GM12878 (cell line): ENCODE results near the gene DDX10. TPM values are rescaled to one million over a fixed set of nuclear protein-coding genes. Genes with fewer than 3 reads are reported as not detected.

Experiments used
- ATAC-seq: fragments of 200-7000 bp; cut with Tn5 transposase; 3 replicates; pipeline ENCODE4 v1.9.1; 2020; ENCODE audit warnings: mild to moderate bottlenecking, moderate library complexity
- BruUV-seq: library from RNA; stranded (reverse); fragments of 400-500 nt; replicated peaks from 2 replicates; lab custom pipeline; 2021; lab: Mats Ljungman, UMichigan
- CTCF ChIA-PET: fragments of 300-600 bp; sonication (Branson Sonifier 250); formaldehyde crosslinking; extraction: SDS; loops from one replicate; lab custom pipeline; 2021; ENCODE audit warnings: inconsistent platforms; lab: Yijun Ruan, JAX
- POLR2A ChIA-PET: fragments of 350-600 bp; formaldehyde crosslinking; extraction: SDS; loops from one replicate; lab custom pipeline; 2021; ENCODE audit warnings: inconsistent platforms; lab: Charles Lee
- RAD21 ChIA-PET: fragments of 300-600 bp; sonication (Branson Sonifier 250); formaldehyde crosslinking; loops from one replicate; lab custom pipeline; 2023; ENCODE audit warnings: antibody characterized with exemption; ENCODE audit not compliant: unreplicated experiment; lab: Charles Lee
- SMC1A ChIA-PET: fragments of 300-600 bp; sonication (Branson Sonifier 250); formaldehyde crosslinking; loops from one replicate; lab custom pipeline; 2023; ENCODE audit not compliant: unreplicated experiment, uncharacterized antibody; lab: Charles Lee
- DNase-seq: peaks from one replicate; pipeline ENCODE4 v3.0.0-alpha.2; 2011; ENCODE audit warnings: low read depth, low spot score
- FAIRE-seq: peaks from 3 replicates; lab custom pipeline; 2011; peaks lifted over from hg19 to GRCh38; lab: Jason Lieb, UNC
- H2AFZ ChIP-seq: 2 replicates; pipeline ENCODE4 v1.6.0; 2011; ENCODE audit warnings: low read depth, low read length, control low read depth; ENCODE audit not compliant: control insufficient read depth
- H3K27ac ChIP-seq: 2 replicates; pipeline ENCODE4 v1.5.1; 2011; ENCODE audit warnings: control low read depth; ENCODE audit not compliant: control insufficient read depth, insufficient read depth
- H3K27me3 ChIP-seq, 2 experiments: replicated peaks in 1 of 2; 2 replicates each; pipeline versions ENCODE4 v1.6.0 to v1.6.1; 2011; ENCODE audit warnings: low read length in 1 of 2; ENCODE audit not compliant: control insufficient read depth in 2 of 2, insufficient read depth in 2 of 2
- H3K36me3 ChIP-seq, 2 experiments: 2 replicates each; pipeline ENCODE4 v1.5.1; 2011; ENCODE audit warnings: low read length in 1 of 2; ENCODE audit not compliant: control insufficient read depth in 2 of 2, insufficient read depth in 2 of 2
- H3K4me1 ChIP-seq: 2 replicates; pipeline ENCODE4 v1.6.1; 2011; ENCODE audit warnings: mild to moderate bottlenecking, low read length, moderate library complexity, mixed read lengths; ENCODE audit not compliant: control insufficient read depth, insufficient read depth
- H3K4me2 ChIP-seq: 2 replicates; pipeline ENCODE4 v1.6.0; 2011; ENCODE audit warnings: control low read depth; ENCODE audit not compliant: control insufficient read depth, insufficient read depth
- H3K4me3 ChIP-seq: fragments of 200-600 bp; sonication (generic); 2 replicates; pipeline ENCODE4 v1.5.1; 2016
- H3K79me2 ChIP-seq: 2 replicates; pipeline ENCODE4 v1.6.0; 2011; ENCODE audit warnings: low read length; ENCODE audit not compliant: control insufficient read depth, insufficient read depth
- H3K9ac ChIP-seq: 2 replicates; pipeline ENCODE4 v1.8.0; 2011; ENCODE audit warnings: low read length, control low read depth, mixed read lengths; ENCODE audit not compliant: control insufficient read depth, insufficient read depth
- H3K9me3 ChIP-seq: replicated peaks from 3 replicates; pipeline ENCODE4 v1.5.1; 2011; ENCODE audit warnings: mild to moderate bottlenecking, low read length; ENCODE audit not compliant: control insufficient read depth, insufficient read depth
- H4K20me1 ChIP-seq: 2 replicates; pipeline ENCODE4 v1.6.0; 2011; ENCODE audit not compliant: control insufficient read depth, insufficient read depth
- CREB1 ChIP-seq: IDR thresholded peaks from 2 replicates; pipeline ENCODE4 v1.6.1; 2012; ENCODE audit warnings: low read depth, mild to moderate bottlenecking, inconsistent platforms
- EGR1 ChIP-seq, 2 experiments: IDR thresholded peaks; 1 replicate in 1 of 2; 2 replicates in 1 of 2; pipeline ENCODE4 v1.6.1; 2011 to 2012; ENCODE audit warnings: low read depth in 2 of 2, low read length in 2 of 2, borderline replicate concordance in 1 of 2, mild to moderate bottlenecking in 1 of 2, moderate library complexity in 1 of 2
- ETV6 ChIP-seq, 2 experiments: fragments of 450-650 bp in 1 of 2; IDR thresholded peaks in 1 of 2; conservative IDR thresholded peaks in 1 of 2; 2 replicates each; pipeline ENCODE4 v1.6.1; 2014; ENCODE audit warnings: antibody characterized with exemption in 1 of 2, borderline replicate concordance in 1 of 2, low read depth in 1 of 2, mild to moderate bottlenecking in 1 of 2, moderate library complexity in 1 of 2
- KDM1A ChIP-seq: fragments of 200-600 bp; sonication (generic); IDR thresholded peaks from 2 replicates; pipeline ENCODE4 v1.6.1; 2016; ENCODE audit warnings: borderline replicate concordance
- NFYA ChIP-seq: IDR thresholded peaks from 2 replicates; pipeline ENCODE4 v1.6.1; 2011; ENCODE audit warnings: low read depth, mild to moderate bottlenecking, low read length, improper control_type of control experiment, borderline replicate concordance
- NR2C1 ChIP-seq: fragments of 450-650 bp; IDR thresholded peaks from 2 replicates; pipeline ENCODE4 v1.6.1; 2017; ENCODE audit warnings: antibody characterized with exemption, mild to moderate bottlenecking, moderate library complexity
- PAX8 ChIP-seq: fragments of 450-650 bp; IDR thresholded peaks from 2 replicates; pipeline ENCODE4 v1.6.1; 2017; ENCODE audit warnings: mild to moderate bottlenecking, moderate library complexity
- RUNX3 ChIP-seq: IDR thresholded peaks from 2 replicates; pipeline ENCODE4 v1.6.1; 2012; ENCODE audit warnings: low read length, inconsistent platforms
- SPI1 ChIP-seq: IDR thresholded peaks from 2 replicates; pipeline ENCODE4 v1.6.1; 2011; ENCODE audit warnings: low read depth, mild to moderate bottlenecking, low read length, moderate library complexity, borderline replicate concordance; ENCODE audit not compliant: insufficient read depth
- SREBF1 ChIP-seq: IDR thresholded peaks from 2 replicates; pipeline ENCODE4 v1.6.1; 2012; ENCODE audit warnings: mild to moderate bottlenecking, low read length
- STAT3 ChIP-seq: IDR thresholded peaks from 2 replicates; pipeline ENCODE4 v1.6.1; 2011; ENCODE audit warnings: low read depth, low read length, improper control_type of control experiment
- SUPT20H ChIP-seq: IDR thresholded peaks from 2 replicates; pipeline ENCODE4 v1.6.1; 2011; ENCODE audit warnings: low read depth, mild to moderate bottlenecking, low read length, moderate library complexity, borderline replicate concordance; ENCODE audit not compliant: control insufficient read depth
- ZNF207 ChIP-seq: fragments of 450-650 bp; IDR thresholded peaks from 2 replicates; pipeline ENCODE4 v1.6.1; 2014; ENCODE audit warnings: antibody characterized with exemption, mild to moderate bottlenecking, borderline replicate concordance
- WGBS: methylation state at CpG from one replicate; pipeline ENCODE4 v1.1.6; 2016; ENCODE audit warnings: low lambda C conversion rate; ENCODE audit not compliant: insufficient replicate concordance, insufficient coverage; ENCODE audit errors: missing lambda C conversion rate; 5-methylcytosine and 5-hydroxymethylcytosine counted together
- in situ Hi-C: fragments of 300-500 bp; cut with MboI; formaldehyde crosslinking; loops from 9 replicates; pipeline ENCODE4 v1.14.3; 2018; ENCODE audit warnings: mixed read lengths
- intact Hi-C: fragments of 100-400 bp; cut with micrococcal nuclease; formaldehyde crosslinking; loops from one replicate; pipeline ENCODE4 v1.14.2; 2022; ENCODE audit not compliant: unreplicated experiment
- polyA plus RNA-seq, 11 experiments: library from polyadenylated mRNA; depleted of rRNA in 4 of 11; unstranded in 6 of 11; stranded (reverse) in 5 of 11; fragments of >200 nt; fragmentation: Nextera tagmentation in 4 of 11; fragmentation: Illumina TruSeq in 1 of 11; extraction: Ambion mirVana in 4 of 11; extraction: Trizol in 1 of 11; gene quantifications; 1 replicate in 1 of 11; 2 replicates in 10 of 11; pipeline versions ENCODE4 v1.2.1 to v1.2.3, GENCODE V29; 2011 to 2016; ENCODE audit warnings: inconsistent platforms in 2 of 11, missing spikeins in 2 of 11, low read depth in 1 of 11
- total RNA-seq, 4 experiments: library from RNA; depleted of rRNA in 3 of 4; stranded (reverse); fragments of >200 nt in 3 of 4; fragmentation: Illumina TruSeq in 1 of 4; extraction: Trizol in 1 of 4; gene quantifications; 2 replicates each; pipeline versions ENCODE4 v1.2.1 to v1.2.3, GENCODE V29; 2013 to 2021
- TF ChIP-seq, protein P1 (sequence below), 3 experiments: IDR thresholded peaks in 2 of 3; conservative IDR thresholded peaks in 1 of 3; 2 replicates each; pipeline ENCODE4 v1.5.1; 2011; ENCODE audit warnings: low read depth in 3 of 3, low read length in 3 of 3, mild to moderate bottlenecking in 3 of 3, control low read depth in 2 of 3, moderate library complexity in 2 of 3, inconsistent platforms in 1 of 3, mixed read lengths in 1 of 3; ENCODE audit not compliant: control insufficient read depth in 2 of 3, insufficient read depth in 1 of 3; ENCODE audit errors: extremely low read depth in 1 of 3
- TF ChIP-seq, protein P2 (sequence below): fragments of 450-650 bp; IDR thresholded peaks from 2 replicates; pipeline ENCODE4 v1.6.1; 2017; ENCODE audit warnings: mild to moderate bottlenecking, low read depth, inconsistent platforms; ENCODE audit not compliant: poor library complexity, severe bottlenecking

DDX10 gene
- total and polyA plus RNA-seq, 10 of the 15 experiments (the other 5 are each of a cell fraction or from before 2014, with no cell fraction given) = 20.9 to 51.5 (median 31.9) TPM

DNA sequence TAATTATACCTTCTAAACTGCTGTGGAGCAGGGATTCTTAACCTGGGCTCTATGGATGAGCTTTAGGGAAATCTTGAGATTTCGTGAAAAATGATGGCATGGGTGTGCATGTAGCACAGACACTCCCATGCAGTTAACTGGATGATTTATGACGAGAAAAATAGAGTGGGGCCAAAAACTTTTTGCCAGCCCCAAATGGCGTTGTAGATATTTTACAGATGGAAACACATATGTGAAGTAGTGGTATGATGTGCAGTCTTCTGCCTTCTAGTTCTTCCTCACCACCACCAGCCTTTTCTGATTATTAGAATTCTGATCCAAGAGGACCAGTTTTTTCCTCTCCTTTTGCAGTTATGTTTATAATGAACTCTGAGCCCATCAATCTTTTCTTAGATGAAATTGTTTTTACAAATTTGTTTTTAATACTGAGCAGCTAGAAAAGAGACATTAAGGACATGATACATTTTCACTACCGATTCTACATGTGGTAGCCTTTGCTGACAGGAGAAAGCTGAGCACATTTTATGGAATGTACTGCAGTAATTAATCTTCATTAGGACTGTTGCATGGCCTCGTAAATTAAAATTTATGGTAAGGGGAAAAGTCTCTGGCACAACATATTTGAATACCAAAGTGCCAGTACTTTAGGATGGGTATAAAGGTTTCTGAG is 261.4 kb downstream of the DDX10 start (continued):
- TF ChIP-seq NR2C1 (no peak), SPI1 (no peak), KDM1A (no peak), SREBF1 (no peak)

DNA sequence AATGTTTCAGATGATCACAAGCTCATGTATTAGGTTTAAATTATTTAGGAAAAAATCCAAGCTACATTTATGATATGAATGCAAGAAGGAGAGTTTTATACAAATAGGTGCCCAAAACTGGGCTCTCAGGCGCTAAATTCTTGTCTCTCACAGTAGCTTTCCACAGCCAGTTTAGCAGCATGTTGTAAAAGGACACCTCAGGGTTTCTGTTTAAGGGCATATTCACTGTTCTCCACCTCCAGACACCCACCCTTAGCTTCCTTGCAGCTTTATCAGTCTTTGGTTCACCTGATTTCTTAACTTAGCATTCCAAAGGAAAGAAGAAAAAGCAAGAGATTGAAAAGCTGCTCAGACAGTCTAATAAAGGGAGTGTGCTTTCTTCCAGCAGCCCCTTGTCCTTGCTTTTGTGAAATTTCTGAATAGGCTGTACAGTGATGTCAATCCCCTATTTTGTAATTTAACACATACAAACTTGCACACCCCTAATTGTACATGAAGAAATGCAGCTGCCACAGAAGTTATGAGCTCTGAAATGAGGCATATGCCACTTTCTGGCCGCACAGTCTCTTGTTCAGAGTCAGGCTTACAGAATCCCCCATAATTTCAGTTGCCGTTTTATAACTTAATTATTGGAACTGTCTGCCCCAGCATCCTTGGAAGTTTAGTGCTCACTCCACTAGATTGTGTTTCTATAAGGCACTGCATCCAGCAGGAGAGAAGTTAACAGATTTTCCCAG is 262.1 kb downstream of the DDX10 start:
- no peak overlapping the region for H3K9ac ChIP-seq
- TF ChIP-seq NFYA (no peak), ZNF207 (no peak), STAT3 (no peak), ETV6 (conservative IDR thresholded peaks at IDR 0.05 in 1 of 2, IDR thresholded peaks at IDR 0.05 in 1 of 2; ENCODE audit: borderline replicate concordance in 1 of 2, low read depth in 1 of 2) (no peak), CREB1 (no peak), PAX8 (no peak), RUNX3 (no peak), SUPT20H (no peak), EGR1 (IDR thresholded peaks at IDR 0.05; ENCODE audit: borderline replicate concordance in 1 of 2, low read depth in 2 of 2, low read length in 2 of 2) (no peak)
- TF ChIP-seq, protein P1, sequence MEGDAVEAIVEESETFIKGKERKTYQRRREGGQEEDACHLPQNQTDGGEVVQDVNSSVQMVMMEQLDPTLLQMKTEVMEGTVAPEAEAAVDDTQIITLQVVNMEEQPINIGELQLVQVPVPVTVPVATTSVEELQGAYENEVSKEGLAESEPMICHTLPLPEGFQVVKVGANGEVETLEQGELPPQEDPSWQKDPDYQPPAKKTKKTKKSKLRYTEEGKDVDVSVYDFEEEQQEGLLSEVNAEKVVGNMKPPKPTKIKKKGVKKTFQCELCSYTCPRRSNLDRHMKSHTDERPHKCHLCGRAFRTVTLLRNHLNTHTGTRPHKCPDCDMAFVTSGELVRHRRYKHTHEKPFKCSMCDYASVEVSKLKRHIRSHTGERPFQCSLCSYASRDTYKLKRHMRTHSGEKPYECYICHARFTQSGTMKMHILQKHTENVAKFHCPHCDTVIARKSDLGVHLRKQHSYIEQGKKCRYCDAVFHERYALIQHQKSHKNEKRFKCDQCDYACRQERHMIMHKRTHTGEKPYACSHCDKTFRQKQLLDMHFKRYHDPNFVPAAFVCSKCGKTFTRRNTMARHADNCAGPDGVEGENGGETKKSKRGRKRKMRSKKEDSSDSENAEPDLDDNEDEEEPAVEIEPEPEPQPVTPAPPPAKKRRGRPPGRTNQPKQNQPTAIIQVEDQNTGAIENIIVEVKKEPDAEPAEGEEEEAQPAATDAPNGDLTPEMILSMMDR (IDR thresholded peaks at IDR 0.05 in 2 of 3, conservative IDR thresholded peaks at IDR 0.05 in 1 of 3; ENCODE audit: control insufficient read depth in 2 of 3, extremely low read depth in 1 of 3, insufficient read depth in 1 of 3, low read depth in 3 of 3, low read length in 3 of 3) = no peak
- TF ChIP-seq, protein P2, sequence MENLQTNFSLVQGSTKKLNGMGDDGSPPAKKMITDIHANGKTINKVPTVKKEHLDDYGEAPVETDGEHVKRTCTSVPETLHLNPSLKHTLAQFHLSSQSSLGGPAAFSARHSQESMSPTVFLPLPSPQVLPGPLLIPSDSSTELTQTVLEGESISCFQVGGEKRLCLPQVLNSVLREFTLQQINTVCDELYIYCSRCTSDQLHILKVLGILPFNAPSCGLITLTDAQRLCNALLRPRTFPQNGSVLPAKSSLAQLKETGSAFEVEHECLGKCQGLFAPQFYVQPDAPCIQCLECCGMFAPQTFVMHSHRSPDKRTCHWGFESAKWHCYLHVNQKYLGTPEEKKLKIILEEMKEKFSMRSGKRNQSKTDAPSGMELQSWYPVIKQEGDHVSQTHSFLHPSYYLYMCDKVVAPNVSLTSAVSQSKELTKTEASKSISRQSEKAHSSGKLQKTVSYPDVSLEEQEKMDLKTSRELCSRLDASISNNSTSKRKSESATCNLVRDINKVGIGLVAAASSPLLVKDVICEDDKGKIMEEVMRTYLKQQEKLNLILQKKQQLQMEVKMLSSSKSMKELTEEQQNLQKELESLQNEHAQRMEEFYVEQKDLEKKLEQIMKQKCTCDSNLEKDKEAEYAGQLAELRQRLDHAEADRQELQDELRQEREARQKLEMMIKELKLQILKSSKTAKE = no peak

More for the DNA sequence above, 262.1 kb downstream of the DDX10 start:
- CTCF ChIA-PET = interaction anchor here (0.5 to 1.9 kb wide), 4 partner anchors 9 to 1006 kb away, joined by 3 to 6 read pairs (median 4); no protein-coding TSS in a partner anchor
- RAD21 ChIA-PET = no interaction called here
- no peaks in the 10 kb centered on the region for H4K20me1 ChIP-seq
- intact Hi-C loops (no loop called here), in situ Hi-C loops (no loop called here)
- SMC1A ChIA-PET = interaction anchor here (1.6 to 1.8 kb wide), 2 partner anchors 9 to 229 kb away, joined by 5 to 8 read pairs; no protein-coding TSS in a partner anchor
- no peak overlapping the region for H3K4me2 ChIP-seq
- H3K36me3 ChIP-seq = no peaks in the 10 kb centered on the region
- POLR2A ChIA-PET = interaction anchor here (0.6 to 0.8 kb wide), 3 partner anchors 135 to 190 kb away, joined by 3 to 5 read pairs (median 3); no protein-coding TSS in a partner anchor
- H3K4me1 ChIP-seq = no peaks in the 10 kb centered on the region
- no peaks in the 10 kb centered on the region for H3K27me3 ChIP-seq
- no peak overlapping the region for H3K27ac ChIP-seq
- no peak for ATAC-seq
- H3K4me3 ChIP-seq = no peak overlapping the region
- H2AFZ ChIP-seq = no peak overlapping the region
- BruUV-seq = no TSS peak
- FAIRE-seq = no peak
- H3K79me2 ChIP-seq = no peaks in the 10 kb centered on the region
- WGBS = 97% methylated on average over 3 of the region's 3 CpGs
- no peak for DNase-seq
- no peaks in the 10 kb centered on the region for H3K9me3 ChIP-seq
